HepG2 (cell line): Measurements from ENCODE around the gene CCDC116. TPM values are rescaled to one million over a fixed set of nuclear protein-coding genes. Genes with fewer than 3 reads are reported as not detected.

Source experiments
- AFF4 ChIP-seq: sonication (generic); formaldehyde crosslinking; IDR thresholded peaks from 2 replicates; pipeline ENCODE4 v1.4.0; 2020; ENCODE audit warnings: missing genetic modification reagents
- ETS1 ChIP-seq: sonication (generic); formaldehyde crosslinking; IDR thresholded peaks from 2 replicates; pipeline ENCODE4 v1.4.0; 2020; ENCODE audit warnings: missing genetic modification reagents
- JUN ChIP-seq: sonication (generic); formaldehyde crosslinking; IDR thresholded peaks from 2 replicates; pipeline ENCODE4 v1.4.0; 2020; ENCODE audit warnings: mild to moderate bottlenecking, missing genetic modification reagents
- MXD1 ChIP-seq: sonication (generic); formaldehyde crosslinking; IDR thresholded peaks from 2 replicates; pipeline ENCODE4 v1.4.0; 2020; ENCODE audit warnings: mild to moderate bottlenecking, missing genetic modification reagents
- NR0B2 ChIP-seq: sonication (generic); formaldehyde crosslinking; IDR thresholded peaks from 2 replicates; pipeline ENCODE4 v1.4.0; 2020; ENCODE audit warnings: mild to moderate bottlenecking, missing genetic modification reagents
- NR2F1 ChIP-seq, 2 experiments: fragments of 450-650 bp in 1 of 2; formaldehyde crosslinking in 1 of 2; IDR thresholded peaks; 2 replicates each; pipeline versions ENCODE4 v1.5.0 to v1.6.1; 2016 to 2020; ENCODE audit warnings: mild to moderate bottlenecking in 1 of 2, missing compliant biosample characterization in 1 of 2, missing genetic modification reagents in 1 of 2, moderate library complexity in 1 of 2
- RARA ChIP-seq: IDR thresholded peaks from 2 replicates; pipeline ENCODE4 v1.6.1; 2016; ENCODE audit warnings: missing genetic modification reagents, missing compliant biosample characterization
- RBM39 ChIP-seq: fragments of 200-400 bp; formaldehyde crosslinking; IDR thresholded peaks from one replicate; pipeline ENCODE4 v1.6.1; 2018; ENCODE audit warnings: antibody characterized with exemption, mild to moderate bottlenecking, low read depth, low read length; ENCODE audit not compliant: poor library complexity, severe bottlenecking
- RFXAP ChIP-seq: sonication (generic); formaldehyde crosslinking; IDR thresholded peaks from 2 replicates; pipeline ENCODE4 v1.4.0; 2020; ENCODE audit warnings: missing genetic modification reagents, borderline replicate concordance
- RXRB ChIP-seq: IDR thresholded peaks from 2 replicates; pipeline ENCODE4 v1.6.1; 2016; ENCODE audit warnings: borderline replicate concordance, missing genetic modification reagents, missing compliant biosample characterization
- SKIL ChIP-seq: sonication (generic); formaldehyde crosslinking; IDR thresholded peaks from 2 replicates; pipeline ENCODE4 v1.8.0; 2022; ENCODE audit warnings: missing genetic modification reagents, mild to moderate bottlenecking, moderate library complexity, borderline replicate concordance
- SMARCE1 ChIP-seq: fragments of 450-650 bp; IDR thresholded peaks from 2 replicates; pipeline ENCODE4 v1.6.1; 2017; ENCODE audit warnings: borderline replicate concordance
- SNAPC2 ChIP-seq: sonication (generic); formaldehyde crosslinking; IDR thresholded peaks from 2 replicates; pipeline ENCODE4 v1.8.1; 2022; ENCODE audit warnings: mild to moderate bottlenecking, missing genetic modification reagents
- THRA ChIP-seq: sonication (generic); formaldehyde crosslinking; IDR thresholded peaks from 2 replicates; pipeline ENCODE4 v1.4.0; 2020; ENCODE audit warnings: missing genetic modification reagents, borderline replicate concordance
- polyA plus RNA-seq, 8 experiments: library from polyadenylated mRNA; depleted of rRNA in 3 of 8; stranded (reverse) in 7 of 8; unstranded in 1 of 8; fragments of >200 nt; fragmentation: Illumina TruSeq in 4 of 8; extraction: Trizol in 4 of 8; gene quantifications; 2 replicates each; pipeline versions ENCODE4 v1.2.1 to v1.2.3, GENCODE V29; 2011 to 2016; ENCODE audit warnings: low read depth in 4 of 8, missing spikeins in 1 of 8, mixed read lengths in 1 of 8; ENCODE audit not compliant: insufficient read depth in 1 of 8
- total RNA-seq, 5 experiments: library from RNA; depleted of rRNA; stranded (reverse); fragments of >200 nt; fragmentation: Illumina TruSeq; extraction: Trizol; gene quantifications; 2 replicates each; pipeline ENCODE4 v1.2.3, GENCODE V29; 2016; ENCODE audit warnings: low read depth in 1 of 5
- TF ChIP-seq, protein P1 (sequence below): sonication (generic); formaldehyde crosslinking; IDR thresholded peaks from 2 replicates; pipeline ENCODE4 v1.5.0; 2020; ENCODE audit warnings: missing genetic modification reagents
- TF ChIP-seq, protein P2 (sequence below): sonication (generic); formaldehyde crosslinking; IDR thresholded peaks from 2 replicates; pipeline ENCODE4 v1.4.0; 2020; ENCODE audit warnings: missing genetic modification reagents; ENCODE audit errors: not compliant biosample characterization

CCDC116 gene
- total and polyA plus RNA-seq, 2 of the 13 experiments (the other 11 are each of a cell fraction or from before 2014, with no cell fraction given), result 0.15 to 0.33 TPM

DNA sequence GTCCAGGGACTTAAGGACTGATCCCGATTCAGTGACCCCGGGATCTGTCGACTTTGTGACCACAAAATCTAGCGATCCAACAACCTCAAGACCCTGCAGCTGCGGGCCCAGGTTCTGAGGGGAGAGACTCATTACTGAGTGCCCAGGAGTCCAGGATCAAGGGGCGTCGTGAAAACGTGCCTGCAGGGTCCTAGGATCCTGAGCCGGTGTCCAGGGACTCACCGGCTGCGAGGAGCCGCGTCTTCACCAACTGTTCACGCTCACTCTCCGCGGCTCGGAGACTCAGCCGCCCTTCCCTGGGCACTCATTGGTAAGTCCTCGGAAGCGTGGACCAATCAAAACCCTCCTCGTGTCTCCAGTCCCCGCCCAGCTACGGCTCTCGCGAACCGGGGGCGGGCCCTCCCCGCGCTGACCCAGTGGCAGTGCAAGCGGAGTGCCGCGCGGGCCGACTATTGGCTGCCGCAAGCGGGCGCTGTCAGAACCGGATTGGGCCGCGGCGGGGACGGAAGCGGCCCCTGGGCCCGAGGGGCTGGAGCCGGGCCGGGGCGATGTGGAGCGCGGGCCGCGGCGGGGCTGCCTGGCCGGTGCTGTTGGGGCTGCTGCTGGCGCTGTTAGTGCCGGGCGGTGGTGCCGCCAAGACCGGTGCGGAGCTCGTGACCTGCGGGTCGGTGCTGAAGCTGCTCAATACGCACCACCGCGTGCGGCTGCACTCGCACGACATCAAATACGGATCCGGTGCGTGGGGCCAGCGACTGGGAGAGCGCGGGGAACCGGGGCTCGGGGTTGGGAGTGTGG lies 9.4 kb downstream of the CCDC116 start, which contains the start of gene SDF2L1 (continued):
- no peak for TF ChIP-seq THRA (CRISPR knock-in tag)
- TF ChIP-seq SKIL (CRISPR knock-in tag), result no peak
- TF ChIP-seq SNAPC2 (CRISPR knock-in tag), result no peak
- TF ChIP-seq NR0B2 (CRISPR knock-in tag), result peak; percentile 29; the same call in 1 of the 2 replicates
- no peak for TF ChIP-seq AFF4
- TF ChIP-seq JUN (CRISPR knock-in tag), result no peak
- TF ChIP-seq RXRB (CRISPR knock-in tag), result no peak
- peak; percentile 98 for TF ChIP-seq RFXAP
- TF ChIP-seq, protein P1, sequence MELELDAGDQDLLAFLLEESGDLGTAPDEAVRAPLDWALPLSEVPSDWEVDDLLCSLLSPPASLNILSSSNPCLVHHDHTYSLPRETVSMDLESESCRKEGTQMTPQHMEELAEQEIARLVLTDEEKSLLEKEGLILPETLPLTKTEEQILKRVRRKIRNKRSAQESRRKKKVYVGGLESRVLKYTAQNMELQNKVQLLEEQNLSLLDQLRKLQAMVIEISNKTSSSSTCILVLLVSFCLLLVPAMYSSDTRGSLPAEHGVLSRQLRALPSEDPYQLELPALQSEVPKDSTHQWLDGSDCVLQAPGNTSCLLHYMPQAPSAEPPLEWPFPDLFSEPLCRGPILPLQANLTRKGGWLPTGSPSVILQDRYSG (CRISPR knock-in tag), result no peak
- TF ChIP-seq RARA (CRISPR knock-in tag), result no peak
- no peak for TF ChIP-seq ETS1 (CRISPR knock-in tag)
- no peak for TF ChIP-seq NR2F1 (CRISPR knock-in tag; IDR thresholded peaks at IDR 0.05)
- peak; percentile 21; the same call in 1 of the 2 replicates for TF ChIP-seq MXD1 (CRISPR knock-in tag)
- TF ChIP-seq RBM39, result peak; percentile 87
- TF ChIP-seq SMARCE1, result no peak
- TF ChIP-seq, protein P2, sequence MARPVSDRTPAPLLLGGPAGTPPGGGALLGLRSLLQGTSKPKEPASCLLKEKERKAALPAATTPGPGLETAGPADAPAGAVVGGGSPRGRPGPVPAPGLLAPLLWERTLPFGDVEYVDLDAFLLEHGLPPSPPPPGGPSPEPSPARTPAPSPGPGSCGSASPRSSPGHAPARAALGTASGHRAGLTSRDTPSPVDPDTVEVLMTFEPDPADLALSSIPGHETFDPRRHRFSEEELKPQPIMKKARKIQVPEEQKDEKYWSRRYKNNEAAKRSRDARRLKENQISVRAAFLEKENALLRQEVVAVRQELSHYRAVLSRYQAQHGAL (CRISPR knock-in tag), result no peak
